ENCODE measurements around the gene LRCH3. TPM values are rescaled to one million over a fixed set of nuclear protein-coding genes. Genes with fewer than 3 reads are reported as not detected.

Gene LRCH3
- total RNA-seq, 1 experiment from 2014 or later: 43.1 TPM

GRCh38 chr3:197810901-197811300, 19.8 kb downstream of the LRCH3 start:
- DNase-seq: no peak
- Histone ChIP-seq H3K79me2 (ENCODE audit: low read length) (peaks cover 72% of the 10 kb centered on the region), H3F3A (ENCODE audit: low read length, unreplicated experiment) (no peaks in the 10 kb centered on the region)

GRCh38 chr3:197811343-197811742, 20.3 kb downstream of the LRCH3 start:
- H3K4me2 ChIP-seq (ENCODE audit: low read length): no peak overlapping the region
- no TSS peak for BruUV-seq (replicated peaks)
- H3K9me2 ChIP-seq (replicated peaks; ENCODE audit: low read length): no peaks in the 10 kb centered on the region
- no peaks in the 10 kb centered on the region for H3K4me1 ChIP-seq (ENCODE audit: insufficient read depth, low read length)
- CTCF ChIA-PET: interaction anchor here (0.7 kb wide), 1 partner anchor 212 kb away, joined by 4 read pairs; no protein-coding TSS in a partner anchor
- H3K9me3 ChIP-seq (ENCODE audit: low read length): no peaks in the 10 kb centered on the region
- H4K20me1 ChIP-seq (ENCODE audit: low read length): no peaks in the 10 kb centered on the region
- no peaks in the 10 kb centered on the region for H3K36me3 ChIP-seq (ENCODE audit: low read depth, low read length)
- no peak overlapping the region for H3K4me3 ChIP-seq (ENCODE audit: low read length)
- TF ChIP-seq CTCF (conservative IDR thresholded peaks at IDR 0.05; ENCODE audit: low read depth, low read length) (no peak), EZH2 (IDR thresholded peaks at IDR 0.05; ENCODE audit: low read length, unreplicated experiment) (no peak), EZH2phosphoT487 (IDR thresholded peaks at IDR 0.05; ENCODE audit: borderline replicate concordance, low read length) (no peak)
- H3K9ac ChIP-seq (ENCODE audit: low read length): no peak overlapping the region
- H3K79me2 ChIP-seq (ENCODE audit: low read length): peaks cover 72% of the 10 kb centered on the region
- DNase-seq (no peak), ATAC-seq (no peak)
- POLR2A ChIA-PET (ENCODE audit: unreplicated experiment): no interaction called here
- intact Hi-C loops (cut with micrococcal nuclease): no loop called here
- H3F3A ChIP-seq (ENCODE audit: low read length, unreplicated experiment): no peaks in the 10 kb centered on the region
- no peak overlapping the region for H2AFZ ChIP-seq (ENCODE audit: low read length)
- no peaks in the 10 kb centered on the region for H3K27me3 ChIP-seq (ENCODE audit: low read length)
- H3K27ac ChIP-seq (ENCODE audit: low read length): no peak overlapping the region

More at GRCh38 chr3:197810901-197811300, 19.8 kb downstream of the LRCH3 start:
- intact Hi-C loops (cut with micrococcal nuclease): no loop called here
- Histone ChIP-seq H3K36me3 (ENCODE audit: low read depth, low read length) (no peaks in the 10 kb centered on the region), H3K4me1 (ENCODE audit: insufficient read depth, low read length) (no peaks in the 10 kb centered on the region), H3K9ac (ENCODE audit: low read length) (no peak overlapping the region), H4K20me1 (ENCODE audit: low read length) (no peaks in the 10 kb centered on the region), H3K4me3 (ENCODE audit: low read length) (no peak overlapping the region), H3K9me2 (replicated peaks; ENCODE audit: low read length) (no peaks in the 10 kb centered on the region), H2AFZ (ENCODE audit: low read length) (no peak overlapping the region), H3K27ac (ENCODE audit: low read length) (no peak overlapping the region), H3K4me2 (ENCODE audit: low read length) (no peak overlapping the region), H3K9me3 (ENCODE audit: low read length) (no peaks in the 10 kb centered on the region), H3K27me3 (ENCODE audit: low read length) (no peaks in the 10 kb centered on the region)
- no TSS peak for BruUV-seq (replicated peaks)
- no peak for TF ChIP-seq EZH2phosphoT487 (IDR thresholded peaks at IDR 0.05; ENCODE audit: borderline replicate concordance, low read length)
- TF ChIP-seq CTCF (conservative IDR thresholded peaks at IDR 0.05; ENCODE audit: low read depth, low read length): no peak
- no peak for TF ChIP-seq EZH2 (IDR thresholded peaks at IDR 0.05; ENCODE audit: low read length, unreplicated experiment)
- ChIA-PET CTCF (interaction anchor here (0.7 kb wide), 1 partner anchor 212 kb away, joined by 4 read pairs; no protein-coding TSS in a partner anchor), POLR2A (ENCODE audit: unreplicated experiment) (no interaction called here)
- no peak for ATAC-seq

- no peak for TF ChIP-seq CTCF (conservative IDR thresholded peaks at IDR 0.05; ENCODE audit: low read depth, low read length)
- TF ChIP-seq EZH2 (IDR thresholded peaks at IDR 0.05; ENCODE audit: low read length, unreplicated experiment): no peak
- no peak for TF ChIP-seq EZH2phosphoT487 (IDR thresholded peaks at IDR 0.05; ENCODE audit: borderline replicate concordance, low read length)
- DNase-seq (no peak), ATAC-seq (no peak)
- intact Hi-C loops (cut with micrococcal nuclease): no loop called here
- H3K9me3 ChIP-seq (ENCODE audit: low read length): no peaks in the 10 kb centered on the region
- BruUV-seq (replicated peaks): no TSS peak
- no peak overlapping the region for H3K4me2 ChIP-seq (ENCODE audit: low read length)
- H3K4me1 ChIP-seq (ENCODE audit: insufficient read depth, low read length): no peaks in the 10 kb centered on the region
- H3K27ac ChIP-seq (ENCODE audit: low read length): no peak overlapping the region
- H3K36me3 ChIP-seq (ENCODE audit: low read depth, low read length): 0 out of 2 replicates have a peak, but pooled peaks cover 2% of the 10 kb centered on the region
- H3K27me3 ChIP-seq (ENCODE audit: low read length): no peaks in the 10 kb centered on the region
- H3F3A ChIP-seq (ENCODE audit: low read length, unreplicated experiment): no peaks in the 10 kb centered on the region
- H3K9me2 ChIP-seq (replicated peaks; ENCODE audit: low read length): no peaks in the 10 kb centered on the region
- no peaks in the 10 kb centered on the region for H4K20me1 ChIP-seq (ENCODE audit: low read length)
- no peak overlapping the region for H2AFZ ChIP-seq (ENCODE audit: low read length)
- CTCF ChIA-PET: no interaction called here
- H3K9ac ChIP-seq (ENCODE audit: low read length): no peak overlapping the region
- POLR2A ChIA-PET (ENCODE audit: unreplicated experiment): no interaction called here
- no peak overlapping the region for H3K4me3 ChIP-seq (ENCODE audit: low read length)
- H3K79me2 ChIP-seq (ENCODE audit: low read length): peaks cover 51% of the 10 kb centered on the region
Observed at GRCh38 chr3:197814372-197814771, 23.3 kb downstream of the LRCH3 start.

Measured in PC-3 (cell line).